Activated CD8-positive, alpha-beta memory T cell treated with anti-CD3 and anti-CD28 coated beads for 4 hours (primary cell): ENCODE measurements around the gene OR5AU1.

Experiments
- DNase-seq, 2 donors: peaks; one replicate each; pipeline ENCODE4 v3.0.0-alpha.2; 2020; ENCODE audit warnings: low read depth in 2 of 2

Gene OR5AU1

GRCh38 chr14:21155963-21156362, at the start of gene OR5AU1:
Gene OR5AU1, minus strand, starts transcription at chr14:21156063. Its CDS starts 191 bp downstream, at chr14:21155872.
- DNase-seq, result no peak

- no peak for DNase-seq
Observed at GRCh38 chr14:21205026-21205677, 49.3 kb upstream of the OR5AU1 start.

GRCh38 chr14:21204167-21205025, 48.5 kb upstream of the OR5AU1 start:
- no peak for DNase-seq

- no peak for DNase-seq
Observed at GRCh38 chr14:21203470-21204166, 47.8 kb upstream of the OR5AU1 start.

- DNase-seq, result no peak
Observed at GRCh38 chr14:21202463-21203358, 46.8 kb upstream of the OR5AU1 start.

GRCh38 chr14:21201732-21202462, 46.0 kb upstream of the OR5AU1 start:
- DNase-seq, result no peak

- no peak for DNase-seq
Observed at GRCh38 chr14:21200752-21201461, 45.0 kb upstream of the OR5AU1 start.

- no peak for DNase-seq
Observed at GRCh38 chr14:21199611-21200560, 44.0 kb upstream of the OR5AU1 start.

- DNase-seq, result no peak
Observed at GRCh38 chr14:21197418-21198205, 41.7 kb upstream of the OR5AU1 start.

- no peak for DNase-seq
Observed at GRCh38 chr14:21194597-21194996, 38.7 kb upstream of the OR5AU1 start.

GRCh38 chr14:21192875-21193535, 37.1 kb upstream of the OR5AU1 start:
- DNase-seq, result no peak

- DNase-seq, result no peak
Observed at GRCh38 chr14:21192447-21192822, 36.6 kb upstream of the OR5AU1 start.

GRCh38 chr14:21191809-21192446, 36.1 kb upstream of the OR5AU1 start:
- DNase-seq, result peak; percentile 16 to 21

- DNase-seq, result no peak
Observed at GRCh38 chr14:21191261-21191808, 35.5 kb upstream of the OR5AU1 start.

GRCh38 chr14:21185491-21185890, 29.6 kb upstream of the OR5AU1 start:
- no peak for DNase-seq

- DNase-seq, result no peak
Observed at GRCh38 chr14:21184254-21184653, 28.4 kb upstream of the OR5AU1 start.

- DNase-seq, result no peak
Observed at GRCh38 chr14:21182166-21182565, 26.3 kb upstream of the OR5AU1 start.
